ENCODE data around the gene SLC27A5. TPM values are rescaled to one million over a fixed set of nuclear protein-coding genes. Genes with fewer than 3 reads are reported as not detected.

The SLC27A5 gene
- total and polyA plus RNA-seq, 2 of the 13 experiments (the other 11 are each of a cell fraction or from before 2014, with no cell fraction given), result 30.3 to 40.2 TPM

GRCh38 chr19:58554494-58555368 lies 42.9 kb upstream of the SLC27A5 start, which contains the start of gene CHMP2A (continued):
- TF ChIP-seq ZNF234 (CRISPR knock-in tag; conservative IDR thresholded peaks at IDR 0.05) (no peak), ZNF318 (CRISPR knock-in tag; IDR thresholded peaks at IDR 0.05) (no peak), GATAD2A (CRISPR knock-in tag; IDR thresholded peaks at IDR 0.05) (no peak), ZNF230 (CRISPR knock-in tag; IDR thresholded peaks at IDR 0.05) (no peak), ZNF317 (CRISPR knock-in tag; IDR thresholded peaks at IDR 0.05) (no peak), HES4 (CRISPR knock-in tag; IDR thresholded peaks at IDR 0.05; ENCODE audit: borderline replicate concordance) (no peak), ZNF710 (CRISPR knock-in tag; IDR thresholded peaks at IDR 0.05; ENCODE audit: borderline replicate concordance) (no peak), YEATS2 (CRISPR knock-in tag; IDR thresholded peaks at IDR 0.05; ENCODE audit: borderline replicate concordance) (peak; percentile 64; the same call in 1 of the 2 replicates), POGZ (CRISPR knock-in tag; IDR thresholded peaks at IDR 0.05) (no peak), HNRNPUL1 (IDR thresholded peaks at IDR 0.05; ENCODE audit: low read depth, low read length) (no peak), RXRB (CRISPR knock-in tag; IDR thresholded peaks at IDR 0.05; ENCODE audit: borderline replicate concordance) (no peak), HOXA7 (CRISPR knock-in tag; IDR thresholded peaks at IDR 0.05) (no peak), DPF2 (CRISPR knock-in tag; IDR thresholded peaks at IDR 0.05; ENCODE audit: borderline replicate concordance, low read depth) (no peak), ZNF7 (CRISPR knock-in tag; IDR thresholded peaks at IDR 0.05) (no peak), SMAD1 (CRISPR knock-in tag; IDR thresholded peaks at IDR 0.05; ENCODE audit: borderline replicate concordance, low read depth) (no peak), ZSCAN20 (CRISPR knock-in tag; IDR thresholded peaks at IDR 0.05; ENCODE audit: borderline replicate concordance) (no peak), FOXP4 (CRISPR knock-in tag; IDR thresholded peaks at IDR 0.05) (no peak)

All from HepG2 (cell line).